Measurements from ENCODE around the gene EDIL3.
"Not testable (repeated sequence)": the region's sequence is repeated elsewhere in the genome, so short reads cannot be mapped to it uniquely, and the experiment has no call there.

Gene EDIL3

GRCh38 chr5:84069608-84070179 lies 315.0 kb downstream of the EDIL3 start:
- DNase-seq (ENCODE audit: low read depth in 2 of 2): no peak

DNA sequence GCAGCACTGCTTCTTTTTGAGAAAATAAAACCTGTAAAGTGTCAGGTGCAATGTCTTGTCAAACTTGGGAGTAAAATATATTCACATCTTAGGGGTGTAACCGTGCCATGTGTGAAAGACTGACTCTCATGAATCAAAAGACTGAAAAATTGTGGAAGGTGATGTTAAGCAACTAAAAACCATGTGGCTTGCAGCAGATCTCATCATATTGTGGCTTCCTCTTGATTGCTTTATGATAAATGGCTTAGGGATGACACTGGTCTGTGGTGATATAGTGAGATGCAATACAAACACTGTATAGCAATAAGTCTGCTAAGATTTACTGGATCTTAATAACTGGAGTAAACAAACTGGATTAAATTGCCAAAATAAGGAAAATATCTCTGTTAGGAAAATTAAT lies 321.6 kb downstream of the EDIL3 start:
- no peak for DNase-seq (ENCODE audit: low read depth in 2 of 2)

DNA sequence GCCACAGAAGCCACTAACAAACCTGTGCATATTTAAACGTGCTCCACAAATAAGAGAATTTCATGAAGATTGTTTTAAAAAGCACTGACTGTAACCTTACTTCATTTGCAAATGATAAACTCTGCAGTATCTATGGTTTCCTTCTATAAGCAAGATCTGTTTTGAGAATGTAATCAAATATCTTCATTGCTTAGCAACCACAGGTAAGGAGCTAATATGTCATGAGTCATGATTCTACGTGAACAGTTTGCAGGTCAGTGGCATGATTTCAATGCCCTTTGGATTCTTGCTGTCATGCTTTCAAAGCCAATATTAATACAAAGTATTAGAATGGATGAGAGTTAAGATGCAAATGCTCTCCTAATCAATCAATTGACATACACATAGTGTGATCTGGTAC lies 325.0 kb downstream of the EDIL3 start:
- DNase-seq (ENCODE audit: low read depth in 2 of 2): no peak

- no peak for DNase-seq (ENCODE audit: low read depth in 2 of 2)
These were observed 326.1 kb downstream of the EDIL3 start for GRCh38 chr5:84058561-84058960.

DNA sequence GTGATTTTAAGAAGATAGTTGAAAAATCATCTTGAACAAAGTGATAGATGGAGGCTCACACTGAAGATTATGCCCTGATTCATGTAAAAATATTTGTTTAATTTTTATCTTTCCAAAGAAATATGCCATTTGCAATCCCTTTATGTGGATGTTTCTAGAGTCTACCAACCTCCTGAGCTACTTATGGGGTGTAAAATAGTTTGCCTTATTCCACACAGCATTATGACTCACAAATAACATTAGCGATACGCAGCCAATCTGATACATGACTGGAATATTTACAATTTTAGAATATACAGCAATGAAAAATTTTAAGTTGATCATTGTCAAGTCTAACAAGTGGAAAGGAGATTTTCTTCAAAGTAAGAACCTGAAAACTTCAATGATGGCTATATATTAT lies 327.5 kb downstream of the EDIL3 start:
- DNase-seq (ENCODE audit: low read depth in 2 of 2): no peak

DNA sequence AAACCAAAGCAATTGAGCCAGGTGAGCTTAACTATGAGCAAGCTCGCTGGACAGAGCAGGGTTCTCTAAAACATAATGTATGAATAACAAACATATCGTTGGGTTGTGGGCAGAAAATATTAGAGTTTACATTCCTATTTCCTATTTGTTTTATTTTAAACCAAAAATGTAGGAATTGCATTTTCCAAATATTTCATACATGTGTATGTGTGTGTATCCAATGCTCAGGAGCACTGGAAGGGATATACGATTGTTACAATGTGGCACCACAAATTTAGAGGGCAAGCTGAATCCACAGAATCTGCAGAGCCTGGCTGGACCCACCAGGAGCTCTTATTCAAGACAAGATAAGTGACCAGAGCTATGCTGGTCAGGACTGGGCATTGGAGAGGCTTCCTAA lies 338.7 kb downstream of the EDIL3 start:
- no peak for DNase-seq (ENCODE audit: low read depth in 2 of 2)

DNA sequence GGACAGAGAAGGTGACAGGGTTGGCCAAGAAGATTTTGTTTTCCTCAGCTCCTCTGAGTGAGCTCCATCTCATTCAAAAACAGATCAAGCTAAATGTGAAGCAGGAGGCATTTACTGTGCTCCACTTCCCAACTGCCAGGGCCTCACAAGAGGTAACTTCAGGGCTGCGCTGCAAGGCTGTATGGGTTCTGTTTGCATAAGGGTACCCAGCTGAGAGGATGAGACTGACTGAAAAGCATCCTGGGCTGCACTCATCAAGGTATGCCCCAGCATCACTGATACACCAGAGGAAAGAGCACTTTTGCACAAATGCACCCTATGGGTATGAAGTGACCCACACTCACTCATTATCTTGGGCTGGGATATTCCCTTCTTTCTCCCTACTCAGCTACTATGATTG lies 347.8 kb downstream of the EDIL3 start:
- no peak for DNase-seq (ENCODE audit: low read depth in 2 of 2)

- no peak for DNase-seq (ENCODE audit: low read depth in 2 of 2)
These were observed 352.4 kb downstream of the EDIL3 start for GRCh38 chr5:84032324-84032723.

DNA sequence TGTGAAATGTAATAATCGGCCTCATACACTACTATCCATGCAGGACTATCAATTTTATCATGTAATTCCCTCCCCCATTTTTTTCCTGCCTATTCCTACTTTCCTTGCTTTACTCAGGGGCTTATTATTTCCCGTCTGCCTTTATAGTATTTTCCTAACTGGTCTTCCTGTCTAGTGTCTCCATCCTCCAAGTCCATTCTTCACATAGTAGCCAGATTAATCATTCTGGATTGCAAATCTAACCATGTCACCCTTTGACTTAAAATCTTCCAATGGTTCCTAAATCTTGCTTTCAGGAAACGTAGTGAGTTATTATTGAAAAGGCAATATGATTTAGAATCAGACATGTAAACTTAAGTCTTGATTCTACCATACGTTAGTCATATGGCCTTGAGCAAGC lies 356.6 kb downstream of the EDIL3 start:
- no peak for DNase-seq (ENCODE audit: low read depth in 2 of 2)

DNA sequence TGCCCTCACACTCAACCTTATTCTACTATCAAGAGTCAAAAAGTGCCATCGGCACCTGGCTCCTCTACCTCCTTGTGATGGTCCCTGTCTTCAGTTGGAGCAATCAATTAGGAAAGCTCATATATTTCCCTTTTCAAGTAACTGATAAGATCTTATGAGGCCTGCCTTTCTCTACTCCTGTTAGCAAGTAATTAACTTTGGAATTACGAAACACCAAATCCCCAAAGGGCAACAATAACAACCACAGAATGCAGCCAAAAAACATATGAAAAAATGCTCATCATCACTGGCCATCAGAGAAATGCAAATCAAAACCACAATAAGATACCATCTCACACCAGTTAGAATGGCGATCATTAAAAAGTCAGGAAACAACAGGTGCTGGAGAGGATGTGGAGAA lies 366.2 kb downstream of the EDIL3 start:
- DNase-seq (ENCODE audit: low read depth in 2 of 2): not testable (repeated sequence)

DNA sequence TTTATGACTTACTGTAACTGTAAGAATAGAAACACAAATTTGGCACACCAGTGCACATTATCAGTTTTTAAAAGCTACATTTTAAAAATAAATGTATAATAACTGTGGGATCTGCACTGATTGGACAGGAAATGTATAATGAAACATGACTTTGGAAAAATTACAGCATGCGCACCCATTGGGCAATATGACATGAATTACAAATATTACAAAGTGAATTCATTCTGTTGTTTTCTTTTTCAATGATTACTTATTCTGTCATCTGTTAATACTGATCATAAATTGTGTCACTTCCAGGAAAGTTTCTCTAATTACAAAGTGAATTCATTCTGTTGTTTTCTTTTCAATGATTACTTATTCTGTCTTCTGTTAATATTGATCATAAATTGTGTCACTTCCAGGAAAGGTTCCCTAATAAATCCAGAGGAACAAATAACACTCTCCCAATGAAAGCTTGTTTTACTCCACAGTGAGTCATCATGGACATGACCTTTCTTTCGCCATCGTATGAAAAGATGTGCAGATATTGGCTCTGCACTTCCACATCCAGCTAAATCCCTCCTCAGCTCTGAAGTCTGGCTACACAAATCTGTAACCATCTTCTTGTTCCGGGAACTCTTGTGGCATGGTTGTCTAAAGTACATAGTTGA lies 367.0 kb downstream of the EDIL3 start:
- DNase-seq (ENCODE audit: low read depth in 2 of 2): no peak

DNA sequence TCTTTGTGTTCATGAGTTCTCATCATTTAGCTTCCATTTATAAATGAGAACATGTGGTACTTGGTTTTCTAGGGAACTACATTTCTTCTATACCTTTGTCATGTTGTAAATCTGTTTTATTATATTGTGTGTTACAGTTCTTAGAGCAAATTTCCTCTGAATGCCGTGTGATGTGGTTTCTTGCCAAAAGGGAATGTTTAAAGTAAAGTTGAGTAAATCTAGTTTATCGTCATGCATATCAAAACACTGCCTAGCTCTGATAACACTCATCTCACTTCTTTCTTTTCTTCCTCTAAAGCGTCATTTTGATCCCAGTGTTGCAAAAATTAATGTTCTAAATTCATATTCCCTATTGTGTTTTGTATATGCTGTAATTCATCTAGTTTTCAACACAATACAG lies 368.6 kb downstream of the EDIL3 start:
- DNase-seq (ENCODE audit: low read depth in 2 of 2): no peak

DNA sequence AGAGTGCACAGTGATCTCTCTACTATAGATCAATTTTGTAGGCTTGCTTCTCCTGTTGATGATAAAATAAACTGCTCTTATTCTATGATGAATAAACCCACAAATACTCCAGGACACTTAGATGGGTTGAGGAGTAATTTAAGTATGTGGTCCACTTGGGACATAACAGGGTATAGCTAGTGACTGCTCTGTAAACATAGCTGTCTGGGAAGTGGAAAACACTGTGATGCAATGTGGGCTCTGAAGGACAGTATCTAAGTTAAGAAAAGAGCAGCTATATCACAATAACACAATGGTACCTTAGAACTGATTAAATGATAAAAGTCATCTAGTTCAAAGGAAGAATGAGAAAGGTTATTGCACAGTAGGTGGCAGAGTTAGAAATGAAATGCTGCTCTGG lies 369.7 kb downstream of the EDIL3 start:
- DNase-seq (ENCODE audit: low read depth in 2 of 2): no peak

GRCh38 chr5:83993803-83994202 lies 390.9 kb downstream of the EDIL3 start:
- DNase-seq (ENCODE audit: low read depth in 2 of 2): no peak

GRCh38 chr5:83991566-83992224 lies 393.0 kb downstream of the EDIL3 start:
- no peak for DNase-seq (ENCODE audit: low read depth in 2 of 2)

DNA sequence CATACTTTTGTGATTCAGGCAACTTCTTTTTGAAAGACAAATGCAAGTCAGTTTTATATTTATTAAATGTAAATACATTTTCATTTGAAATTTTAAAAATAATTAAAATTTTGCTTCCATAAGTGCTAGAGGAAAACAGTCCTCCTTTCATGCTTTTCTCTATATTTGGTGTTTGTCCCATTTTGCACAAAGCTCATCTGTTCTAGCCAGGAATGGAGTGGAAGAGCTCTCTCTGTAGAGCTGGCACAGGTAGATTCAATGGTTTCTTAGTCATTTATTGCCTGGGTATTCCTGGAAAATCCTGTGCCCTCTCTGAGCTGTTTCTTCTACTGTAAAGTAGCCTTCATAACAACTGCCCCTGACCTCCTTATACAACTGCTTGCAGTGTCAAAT lies 396.4 kb downstream of the EDIL3 start:
- DNase-seq (ENCODE audit: low read depth in 2 of 2): no peak

DNA sequence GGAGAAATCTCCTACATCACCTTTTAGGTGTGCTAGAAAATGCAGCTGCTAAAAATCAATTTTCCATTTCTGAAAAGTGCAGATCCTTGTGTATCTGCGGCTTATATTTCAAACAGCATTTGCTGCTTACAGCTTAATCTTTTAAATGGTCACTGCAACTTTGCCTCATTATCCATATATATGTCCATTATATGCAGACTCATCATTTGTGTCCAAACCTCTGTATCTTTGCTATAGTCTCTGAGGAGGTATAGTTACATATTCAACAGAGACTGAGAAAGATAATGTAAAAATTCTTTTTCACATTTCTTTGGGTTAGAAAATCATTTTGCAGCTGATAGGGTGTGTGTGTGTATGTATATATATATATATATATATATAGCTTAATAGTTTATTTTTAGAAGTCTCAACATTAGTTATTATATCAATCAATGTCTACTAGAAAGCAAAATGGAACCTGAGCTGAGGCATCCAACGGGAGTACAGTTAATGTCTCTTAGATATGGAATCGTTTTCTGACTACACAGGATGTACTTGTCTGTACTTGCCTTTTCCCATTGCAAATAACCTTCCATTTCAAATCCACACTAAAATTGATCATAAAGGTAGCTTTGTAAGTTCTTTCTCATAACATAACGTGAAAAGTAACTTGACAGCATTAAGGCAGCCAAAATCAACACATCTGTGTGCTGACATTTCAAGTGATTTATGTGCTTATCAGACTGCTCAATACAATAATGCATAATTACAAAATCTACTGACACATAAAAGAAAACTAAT lies 397.0 kb downstream of the EDIL3 start:
- DNase-seq (ENCODE audit: low read depth in 2 of 2): no peak

DNA sequence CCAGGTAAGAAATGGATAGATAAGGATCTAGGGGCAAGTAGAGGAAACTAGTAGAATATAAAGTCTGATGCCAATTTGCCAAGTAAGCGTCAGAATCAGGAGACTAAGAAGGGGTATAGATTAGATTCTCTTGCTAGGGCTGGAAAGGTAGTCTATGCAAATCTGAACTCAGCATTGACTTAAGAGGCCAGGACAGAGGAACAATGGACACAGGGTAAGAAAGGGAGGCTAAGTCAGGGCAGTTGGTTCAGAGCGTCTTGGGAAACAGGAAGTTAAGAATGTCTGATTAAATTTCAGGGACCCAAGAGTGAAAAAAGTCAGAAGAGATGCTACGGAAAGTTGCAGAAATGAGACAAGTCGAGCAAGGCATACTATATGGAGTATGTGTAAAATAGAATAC lies 400.8 kb downstream of the EDIL3 start:
- no peak for DNase-seq (ENCODE audit: low read depth in 2 of 2)

DNA sequence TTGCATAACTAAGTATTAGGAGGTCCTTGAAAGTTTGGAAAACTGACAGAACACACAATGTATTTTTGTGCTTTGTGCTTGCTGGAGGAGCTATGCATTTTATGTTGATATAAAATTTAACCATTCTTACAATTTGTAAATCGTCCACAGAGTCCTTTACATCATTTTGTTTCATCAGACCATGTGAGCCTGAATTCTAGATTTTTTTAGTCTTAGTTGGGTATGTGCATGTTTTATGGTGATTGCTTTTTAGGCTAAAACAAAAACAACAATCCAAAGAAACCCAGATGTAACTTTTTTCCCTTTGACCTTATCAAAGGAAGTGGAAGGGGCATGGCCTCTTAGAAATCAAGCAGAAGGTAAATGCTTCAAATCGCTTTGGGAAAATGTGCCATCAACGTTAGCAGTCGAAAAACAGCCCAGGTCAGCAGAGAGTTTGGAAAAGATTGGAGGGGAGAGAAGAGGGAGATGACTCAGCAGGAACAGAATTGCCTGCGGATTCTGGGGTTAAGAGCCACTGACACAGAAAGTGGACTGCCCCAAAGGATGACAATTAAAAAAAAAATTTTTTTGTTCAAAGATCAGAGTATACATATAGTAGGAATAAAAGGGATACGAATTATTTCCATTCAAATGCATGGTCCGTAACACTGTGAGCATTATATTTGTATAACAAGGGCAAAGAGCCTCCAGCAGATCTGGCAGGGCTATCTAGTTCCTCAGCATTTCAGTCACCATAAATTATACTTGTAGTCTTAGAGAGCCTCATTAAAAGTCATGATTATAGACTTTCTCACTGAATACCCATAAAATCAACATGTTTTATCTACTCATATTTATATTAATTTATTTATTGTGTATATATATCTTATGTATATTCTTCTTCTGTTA lies 410.5 kb downstream of the EDIL3 start:
- DNase-seq (ENCODE audit: low read depth in 2 of 2): no peak

DNA sequence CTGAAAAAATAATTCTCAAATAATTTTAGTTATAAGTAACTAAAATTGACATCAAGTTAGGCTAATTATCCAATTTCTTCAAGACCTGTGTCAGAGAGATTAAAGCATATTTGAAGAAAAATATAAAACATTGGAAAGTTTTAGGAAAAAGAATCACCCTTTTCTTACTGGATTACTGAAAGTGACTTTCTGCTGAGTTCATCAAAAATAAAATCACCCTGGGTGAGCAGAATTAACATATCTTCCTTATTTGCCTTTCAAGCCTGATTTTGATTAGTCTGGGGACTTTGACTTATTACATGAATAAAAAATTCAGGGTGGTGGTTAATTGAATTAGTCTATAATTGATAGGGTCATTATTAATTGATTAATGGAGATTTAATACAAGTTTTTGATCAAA lies 411.8 kb downstream of the EDIL3 start:
- no peak for DNase-seq (ENCODE audit: low read depth in 2 of 2)

DNA sequence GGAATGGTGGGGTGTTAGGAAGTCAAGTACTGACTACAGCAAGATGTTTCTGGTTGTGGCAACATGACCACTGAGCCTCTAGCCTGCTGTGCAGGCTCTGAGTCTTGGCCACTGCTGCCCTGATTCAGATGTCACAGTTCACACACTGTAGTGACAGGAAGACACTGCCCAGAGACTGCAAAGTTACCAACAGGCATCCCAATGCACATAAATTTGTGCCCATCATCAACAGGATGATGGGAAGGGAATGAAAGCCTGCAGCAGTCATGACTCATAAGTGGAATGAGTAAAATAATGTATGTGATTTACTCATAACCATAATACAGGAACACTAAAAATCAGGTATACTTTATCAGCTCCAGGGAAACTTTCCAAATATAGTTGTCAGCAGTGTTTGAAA lies 412.4 kb downstream of the EDIL3 start:
- DNase-seq (ENCODE audit: low read depth in 2 of 2): no peak

GRCh38 chr5:83967417-83967816 lies 417.3 kb downstream of the EDIL3 start:
- DNase-seq (ENCODE audit: low read depth in 2 of 2): no peak

All from stimulated activated CD8-positive, alpha-beta memory T cell treated with anti-CD3 and anti-CD28 coated beads, Interleukin-7, amount 100 ng/mL, for 1 hour (primary cell).